Gastrocnemius medialis (tissue), 4 donors: ENCODE results near the gene SRRM5. TPM values are rescaled to one million over a fixed set of nuclear protein-coding genes. Genes with fewer than 3 reads are reported as not detected.
"Not testable (repeated sequence)": the region's sequence is repeated elsewhere in the genome, so short reads cannot be mapped to it uniquely, and the experiment has no call there.

Experiments
- ATAC-seq, 2 donors: fragments of 150-250 bp; one replicate each; pipeline ENCODE4 v1.9.1; 2016
- DNase-seq, 2 donors: peaks; one replicate each; pipeline ENCODE4 v3.0.0-alpha.2; 2019
- H3K27ac ChIP-seq, 4 donors: fragments of 200-600 bp; sonication (generic); 1 replicate in 1 of 4; 2 replicates in 3 of 4; pipeline ENCODE4 v1.5.1; 2016 to 2018; ENCODE audit warnings: mild to moderate bottlenecking in 2 of 4, moderate library complexity in 1 of 4
- H3K27me3 ChIP-seq, 3 donors: fragments of 200-600 bp; sonication (generic) in 2 of 3; 1 replicate in 1 of 3; 2 replicates in 2 of 3; pipeline versions ENCODE4 v1.5.1 to v1.6.0; 2016 to 2019; ENCODE audit warnings: mild to moderate bottlenecking in 1 of 3, moderate library complexity in 1 of 3
- H3K36me3 ChIP-seq, 2 donors: fragments of 200-600 bp; sonication (generic) in 1 of 2; one replicate each; pipeline ENCODE4 v1.5.1; 2017 to 2018
- H3K4me1 ChIP-seq, 2 donors: fragments of 200-600 bp; sonication (generic) in 1 of 2; one replicate each; pipeline ENCODE4 v1.5.1; 2016 to 2017; ENCODE audit warnings: mild to moderate bottlenecking in 2 of 2
- H3K4me3 ChIP-seq, 4 donors: fragments of 200-600 bp; sonication (generic) in 3 of 4; 1 replicate in 1 of 4; 2 replicates in 3 of 4; pipeline ENCODE4 v1.5.1; 2016 to 2019; ENCODE audit warnings: mild to moderate bottlenecking in 2 of 4
- H3K9me3 ChIP-seq, 3 donors: fragments of 200-600 bp; sonication (generic) in 2 of 3; 1 replicate in 1 of 3; 2 replicates in 2 of 3; pipeline ENCODE4 v1.5.1; 2016 to 2019
- POLR2A ChIP-seq, 2 donors: fragments of 450-650 bp; IDR thresholded peaks; one replicate each; pipeline ENCODE4 v1.6.1; 2017; ENCODE audit warnings: antibody characterized with exemption in 2 of 2, mild to moderate bottlenecking in 2 of 2, moderate library complexity in 2 of 2
- in situ Hi-C, 4 donors: fragments of 200-750 bp; cut with MboI; loops; one replicate each; pipeline versions ENCODE4 v1.15.0 to v1.8.0; 2017; ENCODE audit warnings: low sequenced_read_pairs in 4 of 4
- intact Hi-C: fragments of 100-400 bp; cut with DNase I; formaldehyde crosslinking; loops from one replicate; pipeline ENCODE4 v1.15.1; 2023; ENCODE audit warnings: low total_unique reads
- total RNA-seq, 4 donors: library from RNA; depleted of rRNA; stranded (reverse); fragments of >200 nt; gene quantifications; one replicate each; pipeline versions ENCODE4 v1.1.0 to v1.2.3, GENCODE V29; 2016
- TF ChIP-seq, protein P1 (sequence below), 5 experiments: fragments of 450-650 bp in 3 of 5; fragments of 200-600 bp in 2 of 5; sonication (generic) in 2 of 5; IDR thresholded peaks in 4 of 5; conservative IDR thresholded peaks in 1 of 5; 1 replicate in 4 of 5; 2 replicates in 1 of 5; pipeline ENCODE4 v1.5.1; 2016 to 2019; ENCODE audit warnings: antibody characterized with exemption in 5 of 5, mild to moderate bottlenecking in 3 of 5, moderate library complexity in 3 of 5

SRRM5 gene
- total RNA-seq, 4 donors from 2014 or later: 0.09 to 0.49 (median 0.25) TPM; not detected in 1

DNA sequence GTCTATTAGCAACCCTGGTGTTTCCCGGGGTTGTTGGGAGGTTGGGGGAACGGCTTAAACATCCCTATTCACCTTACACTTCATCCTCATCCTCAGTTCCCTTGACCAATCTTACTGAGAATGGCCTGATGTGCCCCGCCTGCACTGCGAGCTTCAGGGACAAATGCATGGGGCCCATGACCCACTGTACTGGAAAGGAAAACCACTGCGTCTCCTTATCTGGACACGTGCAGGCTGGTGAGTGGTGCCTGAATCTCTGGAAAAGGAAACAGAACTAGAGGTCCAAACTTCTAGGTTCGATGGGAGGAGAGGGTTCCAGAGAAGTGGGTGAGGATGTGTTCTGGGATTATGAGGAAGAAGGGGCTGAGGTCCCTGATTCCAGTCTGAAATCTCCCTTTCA lies 30.4 kb upstream of the SRRM5 start:
- Histone ChIP-seq H3K36me3 (no peaks in the 10 kb centered on the region), H3K9me3 (no peaks in the 10 kb centered on the region), H3K27ac (no peak overlapping the region), H3K4me1 (no peaks in the 10 kb centered on the region), H3K4me3 (no peak overlapping the region), H3K27me3 (no peaks in the 10 kb centered on the region)
- no peak for DNase-seq
- ATAC-seq: no peak
- intact Hi-C loops: no loop called here
- TF ChIP-seq POLR2A (IDR thresholded peaks at IDR 0.05): no peak
- TF ChIP-seq, protein P1, sequence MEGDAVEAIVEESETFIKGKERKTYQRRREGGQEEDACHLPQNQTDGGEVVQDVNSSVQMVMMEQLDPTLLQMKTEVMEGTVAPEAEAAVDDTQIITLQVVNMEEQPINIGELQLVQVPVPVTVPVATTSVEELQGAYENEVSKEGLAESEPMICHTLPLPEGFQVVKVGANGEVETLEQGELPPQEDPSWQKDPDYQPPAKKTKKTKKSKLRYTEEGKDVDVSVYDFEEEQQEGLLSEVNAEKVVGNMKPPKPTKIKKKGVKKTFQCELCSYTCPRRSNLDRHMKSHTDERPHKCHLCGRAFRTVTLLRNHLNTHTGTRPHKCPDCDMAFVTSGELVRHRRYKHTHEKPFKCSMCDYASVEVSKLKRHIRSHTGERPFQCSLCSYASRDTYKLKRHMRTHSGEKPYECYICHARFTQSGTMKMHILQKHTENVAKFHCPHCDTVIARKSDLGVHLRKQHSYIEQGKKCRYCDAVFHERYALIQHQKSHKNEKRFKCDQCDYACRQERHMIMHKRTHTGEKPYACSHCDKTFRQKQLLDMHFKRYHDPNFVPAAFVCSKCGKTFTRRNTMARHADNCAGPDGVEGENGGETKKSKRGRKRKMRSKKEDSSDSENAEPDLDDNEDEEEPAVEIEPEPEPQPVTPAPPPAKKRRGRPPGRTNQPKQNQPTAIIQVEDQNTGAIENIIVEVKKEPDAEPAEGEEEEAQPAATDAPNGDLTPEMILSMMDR (IDR thresholded peaks at IDR 0.05 in 4 of 5, conservative IDR thresholded peaks at IDR 0.05 in 1 of 5): no peak
- in situ Hi-C loops: no loop called here

DNA sequence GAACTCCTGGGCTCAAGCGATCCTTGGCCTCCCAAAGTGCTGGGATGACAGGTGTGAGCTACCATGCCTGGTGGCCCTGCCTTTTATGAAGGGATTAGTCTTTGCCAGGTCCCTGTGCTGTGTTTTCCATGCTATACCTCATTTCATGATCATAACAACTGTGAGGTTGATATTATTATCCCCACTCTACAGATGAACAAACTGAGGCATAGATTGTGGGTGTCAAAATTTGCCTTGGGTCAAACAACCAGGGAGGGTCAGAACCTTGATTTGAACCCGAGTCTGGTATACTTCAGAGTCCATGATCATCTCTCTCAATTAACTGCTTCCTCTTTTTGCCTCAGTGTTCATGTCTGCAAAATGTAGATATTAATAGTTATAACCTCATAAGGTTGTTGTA lies 29.4 kb upstream of the SRRM5 start:
- H3K4me1 ChIP-seq: no peaks in the 10 kb centered on the region
- no peaks in the 10 kb centered on the region for H3K36me3 ChIP-seq
- in situ Hi-C loops: no loop called here
- TF ChIP-seq, protein P1 (IDR thresholded peaks at IDR 0.05 in 4 of 5, conservative IDR thresholded peaks at IDR 0.05 in 1 of 5): no peak
- TF ChIP-seq POLR2A (IDR thresholded peaks at IDR 0.05): no peak
- intact Hi-C loops: no loop called here
- no peak overlapping the region for H3K27ac ChIP-seq
- H3K9me3 ChIP-seq: no peaks in the 10 kb centered on the region
- H3K4me3 ChIP-seq: no peak overlapping the region
- ATAC-seq (no peak), DNase-seq (no peak)
- H3K27me3 ChIP-seq: no peaks in the 10 kb centered on the region

DNA sequence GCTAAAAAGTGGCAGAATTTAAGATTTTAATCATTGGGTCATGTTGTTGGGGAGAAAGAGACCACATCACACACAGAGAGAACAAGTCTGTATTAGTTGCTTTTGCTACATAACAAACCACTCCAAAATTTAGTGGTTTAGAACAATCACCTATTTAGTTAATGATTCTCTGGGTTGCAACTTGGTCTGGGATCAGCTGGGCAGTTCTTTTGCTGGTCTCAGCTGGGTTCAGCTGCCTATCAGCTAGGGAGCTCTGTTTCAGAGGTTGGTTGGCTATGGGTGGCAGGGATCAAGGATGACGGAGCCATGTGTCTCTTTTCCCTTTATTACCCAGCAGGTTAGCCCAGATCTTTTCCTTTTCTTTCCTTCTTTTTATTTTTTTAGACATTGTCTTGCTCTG lies 27.4 kb upstream of the SRRM5 start:
- intact Hi-C loops (no loop called here), in situ Hi-C loops (no loop called here)
- TF ChIP-seq POLR2A (IDR thresholded peaks at IDR 0.05): no peak
- TF ChIP-seq, protein P1 (IDR thresholded peaks at IDR 0.05 in 4 of 5, conservative IDR thresholded peaks at IDR 0.05 in 1 of 5): no peak
- H3K27ac ChIP-seq: no peak overlapping the region
- no peaks in the 10 kb centered on the region for H3K9me3 ChIP-seq
- H3K4me3 ChIP-seq: no peak overlapping the region
- no peaks in the 10 kb centered on the region for H3K27me3 ChIP-seq
- no peaks in the 10 kb centered on the region for H3K4me1 ChIP-seq
- ATAC-seq (no peak), DNase-seq (no peak)
- no peaks in the 10 kb centered on the region for H3K36me3 ChIP-seq

DNA sequence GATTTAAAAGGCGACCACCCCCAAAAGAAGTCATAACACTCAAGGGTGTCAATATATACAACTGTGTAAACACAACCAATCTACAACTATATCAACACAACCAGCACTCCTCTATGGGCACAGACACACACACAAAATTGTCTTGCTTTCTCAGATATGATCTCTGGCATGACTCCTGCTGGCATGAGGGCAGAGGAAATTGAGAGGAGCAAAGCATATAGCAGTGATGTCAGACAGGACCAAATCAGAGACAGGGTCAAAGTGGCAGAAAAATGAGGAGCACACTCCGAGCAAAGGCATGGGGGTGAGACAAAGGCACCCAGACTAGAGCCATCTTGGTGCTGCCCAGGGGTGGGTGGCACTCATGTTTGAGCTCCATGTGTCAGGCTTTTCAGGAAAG lies 25.5 kb upstream of the SRRM5 start:
- Histone ChIP-seq H3K4me3 (no peak overlapping the region), H3K27ac (no peak overlapping the region), H3K9me3 (no peaks in the 10 kb centered on the region), H3K27me3 (no peaks in the 10 kb centered on the region), H3K36me3 (peaks cover 0 to 6% of the 10 kb centered on the region in 2 donors), H3K4me1 (no peaks in the 10 kb centered on the region)
- in situ Hi-C loops (no loop called here), intact Hi-C loops (no loop called here)
- ATAC-seq (no peak), DNase-seq (no peak)
- TF ChIP-seq POLR2A (IDR thresholded peaks at IDR 0.05): no peak
- TF ChIP-seq, protein P1 (IDR thresholded peaks at IDR 0.05 in 4 of 5, conservative IDR thresholded peaks at IDR 0.05 in 1 of 5): no peak

DNA sequence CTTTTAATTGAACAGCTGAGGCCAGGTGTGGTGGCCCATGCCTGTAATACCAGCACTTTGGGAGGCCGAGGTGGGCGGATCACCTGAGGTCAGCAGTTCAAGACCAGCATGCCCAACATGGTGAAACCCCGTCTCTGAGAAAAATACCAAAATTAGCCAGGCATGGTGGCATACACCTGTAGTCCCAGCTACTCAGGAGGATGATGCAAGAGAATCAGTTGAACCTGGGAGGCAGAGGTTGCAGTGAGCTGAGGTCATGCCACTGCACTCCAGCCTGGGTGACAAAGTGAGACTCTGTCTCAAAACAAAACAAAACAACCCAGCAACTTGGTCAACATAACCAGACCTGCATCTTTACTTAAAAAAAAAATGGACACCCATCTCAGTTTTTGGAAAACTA lies 24.9 kb upstream of the SRRM5 start:
- H3K4me3 ChIP-seq, intact Hi-C loops, H3K9me3 ChIP-seq, ATAC-seq, in situ Hi-C loops, DNase-seq, H3K4me1 ChIP-seq, H3K27ac ChIP-seq, H3K36me3 ChIP-seq, H3K27me3 ChIP-seq: not testable (repeated sequence)
